Common myeloid progenitor, CD34-positive (primary cell): ENCODE data around the gene MBD5.

Experiments used
- CTCF ChIA-PET: fragments of 350-600 bp; sonication (Branson Sonifier 250); formaldehyde crosslinking; loops from one replicate; lab custom pipeline; 2021; ENCODE audit warnings: antibody characterized with exemption; lab: Charles Lee
- POLR2A ChIA-PET: fragments of 350-600 bp; sonication (Branson Sonifier 250); formaldehyde crosslinking; loops from one replicate; lab custom pipeline; 2021; ENCODE audit warnings: antibody characterized with exemption; lab: Charles Lee
- DNase-seq, 3 donors: peaks; one replicate each; pipeline versions ENCODE4 v3.0.0 to v3.0.0-alpha.2; 2013
- H3K27ac ChIP-seq, 2 experiments: 1 replicate in 1 of 2; 2 replicates in 1 of 2; pipeline ENCODE4 v1.7.0; 2013; ENCODE audit warnings: inconsistent platforms in 2 of 2, low read length in 2 of 2, mild to moderate bottlenecking in 2 of 2, low read depth in 1 of 2, moderate library complexity in 1 of 2; ENCODE audit not compliant: severe bottlenecking in 2 of 2, insufficient read depth in 1 of 2, poor library complexity in 1 of 2
- H3K27me3 ChIP-seq, 5 experiments: replicated peaks in 2 of 5; 1 replicate in 3 of 5; 2 replicates in 2 of 5; pipeline versions ENCODE4 v1.6.1 to v1.7.0; 2013; ENCODE audit warnings: low read length in 4 of 5, mild to moderate bottlenecking in 2 of 5, moderate library complexity in 2 of 5, inconsistent platforms in 1 of 5; ENCODE audit not compliant: insufficient read depth in 5 of 5, control insufficient read depth in 4 of 5
- H3K36me3 ChIP-seq, 4 experiments: 1 replicate in 2 of 4; 2 replicates in 2 of 4; pipeline versions ENCODE4 v1.6.1 to v1.7.0; 2013; ENCODE audit warnings: low read length in 3 of 4, control low read depth in 1 of 4, mild to moderate bottlenecking in 1 of 4; ENCODE audit not compliant: control insufficient read depth in 4 of 4, insufficient read depth in 4 of 4
- H3K4me1 ChIP-seq, 4 experiments: 1 replicate in 3 of 4; 2 replicates in 1 of 4; pipeline versions ENCODE4 v1.6.1 to v1.7.1; 2013; ENCODE audit warnings: low read length in 3 of 4, mild to moderate bottlenecking in 3 of 4, control low read depth in 1 of 4, inconsistent platforms in 1 of 4, moderate library complexity in 1 of 4; ENCODE audit not compliant: control insufficient read depth in 4 of 4, insufficient read depth in 4 of 4; ENCODE audit errors: control extremely low read depth in 1 of 4
- H3K4me3 ChIP-seq, 7 experiments: 1 replicate in 4 of 7; 2 replicates in 3 of 7; pipeline versions ENCODE4 v1.5.1 to v1.7.0; 2013; ENCODE audit warnings: mild to moderate bottlenecking in 7 of 7, low read length in 6 of 7, moderate library complexity in 6 of 7, inconsistent platforms in 2 of 7, low read depth in 2 of 7, control low read depth in 1 of 7; ENCODE audit not compliant: insufficient read depth in 4 of 7, control insufficient read depth in 1 of 7; ENCODE audit errors: extremely low read depth in 1 of 7
- H3K9me3 ChIP-seq, 5 experiments: 1 replicate in 4 of 5; 2 replicates in 1 of 5; pipeline versions ENCODE4 v1.6.1 to v1.7.1; 2013; ENCODE audit warnings: low read length in 4 of 5, mild to moderate bottlenecking in 2 of 5, inconsistent platforms in 1 of 5, low read depth in 1 of 5, moderate library complexity in 1 of 5; ENCODE audit not compliant: control insufficient read depth in 4 of 5, insufficient read depth in 2 of 5; ENCODE audit errors: control extremely low read depth in 1 of 5
- WGBS: methylation state at CpG from one replicate; pipeline ENCODE4 v1.1.5; 2013; ENCODE audit not compliant: insufficient coverage; 5-methylcytosine and 5-hydroxymethylcytosine counted together

Gene MBD5

GRCh38 chr2:148259674-148260073 is 238.8 kb downstream of the MBD5 start:
- CTCF ChIA-PET, result no interaction called here
- Histone ChIP-seq H3K4me1 (no peaks in the 10 kb centered on the region), H3K27ac (no peak overlapping the region), H3K27me3 (no peaks in the 10 kb centered on the region), H3K4me3 (no peak overlapping the region), H3K9me3 (peaks cover 2 to 33% (median 20%) of the 10 kb centered on the region in 5 experiments), H3K36me3 (peaks cover 0 to 26% (median 8%) of the 10 kb centered on the region in 4 experiments)
- POLR2A ChIA-PET, result no interaction called here
- 94% methylated on average over 3 of the region's 6 CpGs for WGBS
- DNase-seq, result peak; percentile 16 to 66 (median 49)

GRCh38 chr2:148263890-148264289 is 243.0 kb downstream of the MBD5 start:
- no peaks in the 10 kb centered on the region for H3K4me1 ChIP-seq
- H3K4me3 ChIP-seq, result no peak overlapping the region
- H3K36me3 ChIP-seq, result peaks cover 0 to 11% (median 2%) of the 10 kb centered on the region in 4 experiments
- ChIA-PET CTCF (no interaction called here), POLR2A (no interaction called here)
- peaks cover 0 to 10% (median 8%) of the 10 kb centered on the region in 5 experiments for H3K9me3 ChIP-seq
- WGBS, result 100% methylated on average over 1 of the region's 2 CpGs
- no peak overlapping the region for H3K27ac ChIP-seq
- no peak for DNase-seq
- H3K27me3 ChIP-seq, result no peaks in the 10 kb centered on the region

DNA sequence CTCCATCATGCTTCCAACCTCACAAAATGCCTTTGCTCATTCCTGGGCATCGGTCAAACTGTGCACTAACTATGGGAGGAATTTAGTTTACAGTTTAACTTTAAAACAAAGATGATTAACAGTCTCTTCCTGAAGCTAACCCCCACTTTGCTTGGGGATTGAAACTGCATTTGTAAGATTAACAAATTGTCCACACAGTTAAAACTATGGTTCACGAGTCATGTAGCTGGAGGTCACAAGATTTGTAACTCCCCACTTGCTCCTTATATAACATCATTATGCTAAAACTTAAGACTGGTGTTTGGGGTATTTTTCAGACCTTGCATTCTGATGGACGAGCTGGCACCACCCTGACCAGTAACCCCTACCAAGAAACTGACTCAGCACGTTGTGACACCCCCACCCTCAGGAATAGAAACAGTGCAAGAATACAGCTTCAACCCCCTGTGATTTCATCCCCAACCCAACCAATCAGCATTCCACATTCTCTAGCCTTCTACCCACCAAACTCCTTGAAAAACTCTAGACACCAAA is 252.3 kb downstream of the MBD5 start:
- DNase-seq, result no peak
- Histone ChIP-seq H3K36me3 (peaks cover 0 to 2% (median 0%) of the 10 kb centered on the region in 4 experiments), H3K27me3 (no peaks in the 10 kb centered on the region), H3K4me1 (no peaks in the 10 kb centered on the region), H3K9me3 (no peaks in the 10 kb centered on the region), H3K4me3 (no peak overlapping the region), H3K27ac (no peak overlapping the region)
- WGBS, result 100% methylated on average over 2 of the region's 4 CpGs
- ChIA-PET POLR2A (no interaction called here), CTCF (interaction anchor here (1.2 kb wide), 1 partner anchor 8 kb away, joined by 3 read pairs; no protein-coding TSS in a partner anchor)

DNA sequence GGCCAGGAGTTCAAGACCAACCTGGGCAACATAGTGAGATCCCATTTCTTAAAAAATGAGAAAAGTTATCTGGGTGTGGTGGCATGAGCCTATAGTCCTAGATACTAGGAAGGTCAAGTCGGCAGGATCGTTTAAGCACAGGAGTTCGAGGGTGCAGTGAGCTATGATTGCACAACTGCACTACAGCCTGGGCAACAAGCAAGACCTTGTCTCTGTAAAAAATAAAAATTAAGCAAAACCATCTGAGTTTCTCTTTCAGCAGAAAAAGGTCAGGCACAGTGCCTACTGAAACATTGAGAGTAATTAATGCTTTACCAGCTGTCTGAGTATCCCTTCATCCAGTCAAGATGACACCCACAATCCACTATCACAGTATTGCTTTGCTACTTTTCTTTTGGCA is 258.3 kb downstream of the MBD5 start:
- ChIA-PET CTCF (interaction anchor here (1.0 kb wide), 1 partner anchor 8 kb away, joined by 3 read pairs; no protein-coding TSS in a partner anchor), POLR2A (no interaction called here)
- Histone ChIP-seq H3K9me3 (no peaks in the 10 kb centered on the region), H3K27ac (no peak overlapping the region), H3K4me3 (no peak overlapping the region), H3K4me1 (no peaks in the 10 kb centered on the region), H3K36me3 (no peaks in the 10 kb centered on the region), H3K27me3 (no peaks in the 10 kb centered on the region)
- DNase-seq, result no peak
- WGBS, result 94% methylated on average over 3 of the region's 3 CpGs

- DNase-seq, result no peak
- no peak overlapping the region for H3K27ac ChIP-seq
- peaks cover 0 to under 1% (median 0%) of the 10 kb centered on the region in 4 experiments for H3K36me3 ChIP-seq
- ChIA-PET CTCF (interaction anchor here (1.4 kb wide), 1 partner anchor 9 kb away, joined by 3 read pairs; no protein-coding TSS in a partner anchor), POLR2A (no interaction called here)
- no peak overlapping the region for H3K4me3 ChIP-seq
- H3K27me3 ChIP-seq, result no peaks in the 10 kb centered on the region
- WGBS, result no CpG with 5 or more reads among the region's 1 CpG
- H3K4me1 ChIP-seq, result no peaks in the 10 kb centered on the region
- H3K9me3 ChIP-seq, result no peaks in the 10 kb centered on the region
These were observed 261.3 kb downstream of the MBD5 start for GRCh38 chr2:148282201-148282600.

- POLR2A ChIA-PET, result no interaction called here
- no peak for DNase-seq
- Histone ChIP-seq H3K9me3 (peaks cover 0 to 4% (median 2%) of the 10 kb centered on the region in 5 experiments), H3K36me3 (peaks cover 0 to 3% (median 0%) of the 10 kb centered on the region in 4 experiments), H3K4me1 (no peaks in the 10 kb centered on the region), H3K27ac (no peak overlapping the region), H3K27me3 (no peaks in the 10 kb centered on the region), H3K4me3 (no peak overlapping the region)
- CTCF ChIA-PET, result no interaction called here
- WGBS, result no CpG with 5 or more reads among the region's 2 CpGs
These were observed 271.5 kb downstream of the MBD5 start for GRCh38 chr2:148292431-148292830.

DNA sequence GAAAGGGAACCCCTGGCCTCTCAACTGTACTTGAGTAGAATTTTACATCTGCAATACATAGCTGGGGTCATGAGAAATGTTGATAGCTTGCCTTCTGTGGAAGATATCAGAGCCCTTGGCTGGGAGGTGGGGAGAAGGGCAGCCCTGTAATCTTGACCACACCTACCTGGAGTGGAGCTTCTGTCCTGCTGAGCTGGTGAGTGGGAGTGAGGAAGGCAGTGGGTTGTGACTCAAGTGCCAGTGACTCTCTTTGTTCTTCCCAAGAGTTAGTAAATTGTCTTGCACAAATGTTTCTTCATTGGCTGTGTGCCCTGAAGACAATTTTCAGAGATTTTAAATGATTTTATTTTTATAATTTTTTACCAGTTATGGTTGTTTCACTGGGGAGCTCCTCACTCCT is 277.3 kb downstream of the MBD5 start:
- Histone ChIP-seq H3K4me3 (no peak overlapping the region), H3K36me3 (no peaks in the 10 kb centered on the region), H3K27ac (no peak overlapping the region), H3K27me3 (no peaks in the 10 kb centered on the region), H3K4me1 (peaks cover 0 to 2% (median 0%) of the 10 kb centered on the region in 4 experiments), H3K9me3 (no peaks in the 10 kb centered on the region)
- POLR2A ChIA-PET, result no interaction called here
- DNase-seq, result no peak
- CTCF ChIA-PET, result interaction anchor here (0.6 kb wide), 1 partner anchor 207 kb away, joined by 3 read pairs; no protein-coding TSS in a partner anchor
